K562 (cell line): ENCODE data around the gene SHFL. TPM values are rescaled to one million over a fixed set of nuclear protein-coding genes. Genes with fewer than 3 reads are reported as not detected.

ENCODE experiments used
- ATAC-seq: fragments of 200-7000 bp; cut with Tn5 transposase; 3 replicates; pipeline ENCODE4 v1.9.1; 2020; ENCODE audit warnings: moderate library complexity
- BruUV-seq: library from RNA; stranded (reverse); fragments of 400-500 nt; replicated peaks from 2 replicates; lab custom pipeline; 2021; lab: Mats Ljungman, UMichigan
- CTCF ChIA-PET: fragments of 300-600 bp; formaldehyde crosslinking; extraction: SDS; loops from one replicate; lab custom pipeline; 2021; ENCODE audit warnings: low intra/inter-chr PET ratio; lab: Yijun Ruan, JAX
- POLR2A ChIA-PET: fragments of 300-600, 350-650 bp; sonication (Branson Sonifier 250); formaldehyde crosslinking; extraction: SDS; loops from one replicate; lab custom pipeline; 2021; ENCODE audit warnings: antibody characterized with exemption, inconsistent platforms; lab: Yijun Ruan, JAX
- DNase-seq, 4 experiments: peaks; one replicate each; pipeline versions ENCODE4 v3.0.0 to v3.0.0-alpha.2; 2011 to 2018; ENCODE audit warnings: low spot score in 3 of 4, mixed read lengths in 3 of 4; ENCODE audit errors: extremely low read depth in 1 of 4
- FAIRE-seq: peaks from 2 replicates; lab custom pipeline; 2011; peaks lifted over from hg19 to GRCh38; lab: Jason Lieb, UNC
- H2AFZ ChIP-seq: 2 replicates; pipeline ENCODE4 v1.6.0; 2011; ENCODE audit warnings: low read depth, low read length, control low read depth, inconsistent platforms
- H3K27ac ChIP-seq: fragments of 200-600 bp; 3 replicates; pipeline ENCODE4 v1.8.0; 2011; ENCODE audit warnings: low read depth, mild to moderate bottlenecking, control low read depth, inconsistent platforms, low read length, moderate library complexity, mixed read lengths; ENCODE audit errors: extremely low read depth
- H3K27me3 ChIP-seq, 2 experiments: fragments of 300-600 bp in 1 of 2; 2 replicates in 1 of 2; 3 replicates in 1 of 2; pipeline versions ENCODE4 v1.6.0 to v1.8.0; 2011; ENCODE audit warnings: inconsistent platforms in 2 of 2, low read length in 2 of 2, mild to moderate bottlenecking in 1 of 2, mixed read lengths in 1 of 2, moderate library complexity in 1 of 2; ENCODE audit not compliant: control insufficient read depth in 2 of 2, insufficient read depth in 2 of 2
- H3K36me3 ChIP-seq: fragments of 300-600 bp; 3 replicates; pipeline ENCODE4 v1.8.0; 2011; ENCODE audit warnings: mild to moderate bottlenecking, low read length, inconsistent platforms; ENCODE audit not compliant: control insufficient read depth, insufficient read depth
- H3K4me1 ChIP-seq, 2 experiments: fragments of 200-600 bp in 1 of 2; replicated peaks in 1 of 2; 2 replicates in 1 of 2; 3 replicates in 1 of 2; pipeline versions ENCODE4 v1.5.1 to v1.8.0; 2011; ENCODE audit warnings: inconsistent platforms in 2 of 2, low read length in 2 of 2, mild to moderate bottlenecking in 1 of 2, mixed read lengths in 1 of 2, moderate library complexity in 1 of 2; ENCODE audit not compliant: control insufficient read depth in 2 of 2, insufficient read depth in 2 of 2
- H3K4me2 ChIP-seq: 2 replicates; pipeline ENCODE4 v1.6.1; 2011; ENCODE audit warnings: low read length, control low read depth, inconsistent platforms, mixed read lengths; ENCODE audit not compliant: insufficient read depth
- H3K4me3 ChIP-seq: fragments of 200-600 bp; sonication (generic), shearing (Covaris generic); 2 replicates; pipeline ENCODE4 v1.5.1; 2016; ENCODE audit warnings: control low read depth, inconsistent platforms
- H3K79me2 ChIP-seq: fragments of 200-600 bp; 3 replicates; pipeline ENCODE4 v1.8.0; 2011; ENCODE audit warnings: low read length, inconsistent platforms; ENCODE audit not compliant: control insufficient read depth, insufficient read depth
- H3K9ac ChIP-seq, 2 experiments: 2 replicates each; pipeline versions ENCODE4 v1.6.0 to v1.6.1; 2011; ENCODE audit warnings: low read depth in 2 of 2, low read length in 2 of 2, control low read depth in 1 of 2, inconsistent platforms in 1 of 2, mild to moderate bottlenecking in 1 of 2, mixed read lengths in 1 of 2; ENCODE audit not compliant: insufficient read depth in 1 of 2
- H3K9me1 ChIP-seq: one replicate; pipeline ENCODE4 v1.6.0; 2011; ENCODE audit warnings: inconsistent platforms, mild to moderate bottlenecking, low read length, moderate library complexity; ENCODE audit not compliant: control insufficient read depth, insufficient read depth
- H3K9me3 ChIP-seq: replicated peaks from 2 replicates; pipeline ENCODE4 v1.5.1; 2011; ENCODE audit warnings: low read depth, low read length, inconsistent platforms; ENCODE audit not compliant: control insufficient read depth, insufficient read depth
- H4K20me1 ChIP-seq: replicated peaks from 2 replicates; pipeline ENCODE4 v1.6.1; 2011; ENCODE audit warnings: low read length, inconsistent platforms, mixed read lengths; ENCODE audit not compliant: control insufficient read depth, insufficient read depth
- BCOR ChIP-seq: fragments of 450-650 bp; IDR thresholded peaks from 2 replicates; pipeline ENCODE4 v1.6.1; 2016
- ZNF121 ChIP-seq: sonication (generic); formaldehyde crosslinking; conservative IDR thresholded peaks from 2 replicates; pipeline ENCODE4 v1.8.0; 2022; ENCODE audit warnings: missing genetic modification reagents
- WGBS: fragments of 100-300 bp; shearing (Covaris generic); methylation state at CpG from one replicate; pipeline ENCODE4 v1.1.6; 2016; ENCODE audit warnings: low coverage, mixed read lengths; ENCODE audit not compliant: insufficient coverage; ENCODE audit errors: missing lambda C conversion rate; 5-methylcytosine and 5-hydroxymethylcytosine counted together
- in situ Hi-C: fragments of 300-500 bp; cut with MboI; formaldehyde crosslinking; loops from 4 replicates; pipeline ENCODE4 v1.15.0; 2018; ENCODE audit warnings: inconsistent platforms, mixed read lengths
- intact Hi-C: fragments of 100-400 bp; cut with micrococcal nuclease; formaldehyde crosslinking; loops from 2 replicates; pipeline ENCODE4 v1.14.2; 2022
- polyA plus RNA-seq, 8 experiments: library from polyadenylated mRNA; depleted of rRNA in 4 of 8; stranded (reverse) in 5 of 8; unstranded in 3 of 8; fragments of >200 nt; fragmentation: Nextera tagmentation in 2 of 8; fragmentation: Illumina TruSeq in 1 of 8; extraction: Ambion mirVana in 2 of 8; extraction: Trizol in 1 of 8; gene quantifications; 2 replicates each; pipeline versions ENCODE4 v1.2.1 to v1.2.3, GENCODE V29; 2011 to 2014; ENCODE audit warnings: inconsistent platforms in 1 of 8, missing spikeins in 1 of 8
- total RNA-seq, 7 experiments: library from RNA; depleted of rRNA in 6 of 7; stranded (reverse); fragments of >200 nt in 6 of 7; fragmentation: Illumina TruSeq in 2 of 7; extraction: Trizol in 2 of 7; gene quantifications; 2 replicates each; pipeline versions ENCODE4 v1.2.1 to v1.2.3, GENCODE V29; 2011 to 2021; ENCODE audit warnings: low replicate concordance in 1 of 7
- TF ChIP-seq, protein P1 (sequence below): fragments of 200-400 bp; formaldehyde crosslinking; IDR thresholded peaks from 2 replicates; pipeline ENCODE4 v1.6.1; 2017; ENCODE audit warnings: mild to moderate bottlenecking, low read depth, low read length, moderate library complexity

Gene SHFL
- total and polyA plus RNA-seq, 9 of the 15 experiments (the other 6 are each of a cell fraction or from before 2014, with no cell fraction given), result 1.5 to 25.7 (median 13.0) TPM

DNA sequence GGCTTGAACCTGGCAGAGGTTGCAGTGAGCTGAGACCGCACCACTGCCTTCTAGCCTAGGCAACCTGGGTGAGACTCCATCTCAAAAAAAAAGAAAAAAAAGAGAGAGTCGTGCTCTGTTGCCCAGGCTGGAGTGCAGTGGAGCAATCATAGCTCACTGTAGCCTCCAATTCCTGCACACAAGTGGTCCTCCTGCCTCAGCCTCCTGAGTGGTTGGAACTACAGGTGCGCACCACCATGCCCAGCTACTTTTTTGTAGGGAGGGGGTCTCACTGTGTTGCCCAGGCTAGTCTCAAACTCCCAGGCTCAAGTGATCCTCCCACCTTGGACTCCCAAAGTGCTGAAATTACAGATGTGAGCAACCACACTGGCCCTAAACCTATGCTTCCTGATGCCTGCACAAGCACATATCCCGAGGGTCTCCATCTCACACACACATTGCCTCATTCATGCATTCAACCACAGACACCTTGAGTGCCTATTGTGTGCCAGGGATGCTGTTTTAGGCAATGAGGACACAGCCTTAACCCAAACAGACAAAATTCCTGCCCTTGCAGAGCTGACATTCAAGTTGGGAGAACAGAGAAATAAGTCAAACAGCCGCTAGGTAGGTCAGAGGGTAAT is 14.2 kb downstream of the SHFL start:
- intact Hi-C loops, result no loop called here
- DNase-seq (no peak), ATAC-seq (no peak), FAIRE-seq (no peak)
- no peak overlapping the region for H3K4me3 ChIP-seq
- no peaks in the 10 kb centered on the region for H3K79me2 ChIP-seq
- TF ChIP-seq, protein P1, sequence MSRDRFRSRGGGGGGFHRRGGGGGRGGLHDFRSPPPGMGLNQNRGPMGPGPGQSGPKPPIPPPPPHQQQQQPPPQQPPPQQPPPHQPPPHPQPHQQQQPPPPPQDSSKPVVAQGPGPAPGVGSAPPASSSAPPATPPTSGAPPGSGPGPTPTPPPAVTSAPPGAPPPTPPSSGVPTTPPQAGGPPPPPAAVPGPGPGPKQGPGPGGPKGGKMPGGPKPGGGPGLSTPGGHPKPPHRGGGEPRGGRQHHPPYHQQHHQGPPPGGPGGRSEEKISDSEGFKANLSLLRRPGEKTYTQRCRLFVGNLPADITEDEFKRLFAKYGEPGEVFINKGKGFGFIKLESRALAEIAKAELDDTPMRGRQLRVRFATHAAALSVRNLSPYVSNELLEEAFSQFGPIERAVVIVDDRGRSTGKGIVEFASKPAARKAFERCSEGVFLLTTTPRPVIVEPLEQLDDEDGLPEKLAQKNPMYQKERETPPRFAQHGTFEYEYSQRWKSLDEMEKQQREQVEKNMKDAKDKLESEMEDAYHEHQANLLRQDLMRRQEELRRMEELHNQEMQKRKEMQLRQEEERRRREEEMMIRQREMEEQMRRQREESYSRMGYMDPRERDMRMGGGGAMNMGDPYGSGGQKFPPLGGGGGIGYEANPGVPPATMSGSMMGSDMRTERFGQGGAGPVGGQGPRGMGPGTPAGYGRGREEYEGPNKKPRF, result no peak
- TF ChIP-seq ZNF121 (CRISPR knock-in tag), result peak; percentile 49; the same call in 1 of the 2 replicates
- 0 out of 2 replicates have a peak, but pooled peaks have one; percentile 33 for TF ChIP-seq BCOR
- peaks cover 36 to 38% of the 10 kb centered on the region in 2 experiments for H3K4me1 ChIP-seq
- H3K27ac ChIP-seq, result no peak overlapping the region
- H3K27me3 ChIP-seq, result no peaks in the 10 kb centered on the region
- ChIA-PET CTCF (no interaction called here), POLR2A (interaction anchor here (0.6 to 1.2 kb wide), 3 partner anchors 9 to 289 kb away, joined by 3 to 6 read pairs (median 5); no protein-coding TSS in a partner anchor)
- no peak overlapping the region for H3K9ac ChIP-seq
- H4K20me1 ChIP-seq, result no peaks in the 10 kb centered on the region
- no peak overlapping the region for H3K4me2 ChIP-seq
- 48% methylated on average over 4 of the region's 5 CpGs for WGBS
- no peaks in the 10 kb centered on the region for H3K36me3 ChIP-seq
- BruUV-seq, result no TSS peak
- no peaks in the 10 kb centered on the region for H3K9me1 ChIP-seq
- in situ Hi-C loops, result no loop called here
- no peak overlapping the region for H2AFZ ChIP-seq
- no peaks in the 10 kb centered on the region for H3K9me3 ChIP-seq
